H54 (cell line): Measurements from ENCODE around the gene TRIM10.
"Not testable (repeated sequence)": the region's sequence is repeated elsewhere in the genome, so short reads cannot be mapped to it uniquely, and the experiment has no call there.

Experiments
- DNase-seq: peaks from one replicate; pipeline ENCODE4 v3.0.0; 2011; ENCODE audit warnings: low spot score, mixed read lengths; ENCODE audit not compliant: insufficient read length
- FAIRE-seq: peaks from 3 replicates; lab custom pipeline; 2011; peaks lifted over from hg19 to GRCh38; lab: Jason Lieb, UNC
- POLR2A ChIP-seq: IDR thresholded peaks from 2 replicates; pipeline ENCODE4 v1.6.1; 2011; ENCODE audit warnings: low read depth, mild to moderate bottlenecking, low read length

The TRIM10 gene

GRCh38 chr6:30192076-30192475 lies 31.1 kb upstream of the TRIM10 start:
- DNase-seq = no peak
- TF ChIP-seq POLR2A = no peak

GRCh38 chr6:30188541-30188940 lies 27.5 kb upstream of the TRIM10 start:
- no peak for TF ChIP-seq POLR2A
- FAIRE-seq (no peak), DNase-seq (no peak)

More at GRCh38 chr6:30192076-30192475, 31.1 kb upstream of the TRIM10 start:
- no peak for FAIRE-seq

GRCh38 chr6:30185846-30186484 lies 25.0 kb upstream of the TRIM10 start:
- FAIRE-seq (no peak), DNase-seq (no peak)

GRCh38 chr6:30184417-30185031 lies 23.5 kb upstream of the TRIM10 start:
- TF ChIP-seq POLR2A = no peak
- FAIRE-seq = no peak

More at GRCh38 chr6:30185846-30186484, 25.0 kb upstream of the TRIM10 start:
- no peak for TF ChIP-seq POLR2A

GRCh38 chr6:30180145-30180544 lies 19.1 kb upstream of the TRIM10 start:
- TF ChIP-seq POLR2A = no peak
- no peak for FAIRE-seq
- no peak for DNase-seq

More at GRCh38 chr6:30184417-30185031, 23.5 kb upstream of the TRIM10 start:
- DNase-seq = no peak

- FAIRE-seq (no peak), DNase-seq (no peak)
- TF ChIP-seq POLR2A = no peak
These were observed 17.8 kb upstream of the TRIM10 start for GRCh38 chr6:30178837-30179236.

- FAIRE-seq (no peak), DNase-seq (no peak)
- TF ChIP-seq POLR2A = no peak
These were observed 14.8 kb upstream of the TRIM10 start for GRCh38 chr6:30175765-30176164.

GRCh38 chr6:30172681-30173080 lies 11.7 kb upstream of the TRIM10 start:
- no peak for TF ChIP-seq POLR2A
- FAIRE-seq = no peak

GRCh38 chr6:30171677-30172471 lies 10.9 kb upstream of the TRIM10 start:
- TF ChIP-seq POLR2A = no peak
- no peak for FAIRE-seq

More at GRCh38 chr6:30172681-30173080, 11.7 kb upstream of the TRIM10 start:
- no peak for DNase-seq

GRCh38 chr6:30169658-30170614 lies 8.9 kb upstream of the TRIM10 start:
- FAIRE-seq (peak; percentile 38), DNase-seq (peak; percentile 36)
- no peak for TF ChIP-seq POLR2A

More at GRCh38 chr6:30171677-30172471, 10.9 kb upstream of the TRIM10 start:
- no peak for DNase-seq

- FAIRE-seq (no peak), DNase-seq (no peak)
- no peak for TF ChIP-seq POLR2A
These were observed 7.7 kb upstream of the TRIM10 start for GRCh38 chr6:30168741-30169140.

- no peak for TF ChIP-seq POLR2A
- DNase-seq = no peak
- FAIRE-seq = no peak
These were observed 6.1 kb upstream of the TRIM10 start for GRCh38 chr6:30167101-30167500.

GRCh38 chr6:30165238-30165637 lies 4.2 kb upstream of the TRIM10 start:
- FAIRE-seq, DNase-seq: not testable (repeated sequence)
